NCI-H1436 (cell line): ENCODE results near the gene ARID1B.

Experiments
- DNase-seq: peaks from one replicate; lab custom pipeline; 2025; lab: John Stamatoyannopoulos, UW

Gene ARID1B

DNA sequence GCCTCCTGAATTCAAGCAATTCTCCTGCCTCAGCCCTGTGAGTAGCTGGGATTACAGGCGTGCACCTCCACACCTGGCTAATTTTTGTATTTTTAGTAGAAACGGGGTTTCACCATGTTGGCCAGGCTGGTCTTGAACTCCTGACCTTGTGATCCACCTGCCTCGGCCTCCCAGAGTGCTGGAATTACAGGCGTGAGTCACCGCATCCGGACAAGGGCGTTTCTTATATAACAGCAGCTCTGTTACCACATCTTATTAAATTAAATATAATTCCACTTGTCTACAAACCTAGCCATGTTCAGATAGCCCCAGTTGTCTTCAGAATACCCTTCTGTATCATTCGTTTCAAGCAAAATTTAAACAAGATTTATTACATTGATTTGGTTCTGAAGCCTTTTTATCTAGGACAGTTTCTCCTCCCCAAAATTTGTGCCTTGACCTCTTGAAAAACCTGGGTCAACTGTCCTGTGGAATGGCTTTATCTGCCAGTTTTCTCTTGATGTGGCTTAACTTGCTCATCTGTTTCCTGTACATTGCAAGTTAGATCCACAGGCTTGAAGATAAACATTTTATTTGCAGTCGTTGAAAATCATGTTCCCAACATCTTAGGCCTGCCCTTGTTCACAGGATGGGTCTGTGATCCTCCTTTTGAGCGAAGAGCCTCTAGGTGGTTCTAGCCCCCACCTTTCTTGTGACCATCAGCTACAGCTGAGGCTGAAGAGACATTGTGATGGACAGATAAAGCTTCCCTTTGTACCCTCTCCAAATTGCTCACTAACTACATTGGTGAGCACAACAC is 132.2 kb downstream of the ARID1B start:
- no peak for DNase-seq

DNA sequence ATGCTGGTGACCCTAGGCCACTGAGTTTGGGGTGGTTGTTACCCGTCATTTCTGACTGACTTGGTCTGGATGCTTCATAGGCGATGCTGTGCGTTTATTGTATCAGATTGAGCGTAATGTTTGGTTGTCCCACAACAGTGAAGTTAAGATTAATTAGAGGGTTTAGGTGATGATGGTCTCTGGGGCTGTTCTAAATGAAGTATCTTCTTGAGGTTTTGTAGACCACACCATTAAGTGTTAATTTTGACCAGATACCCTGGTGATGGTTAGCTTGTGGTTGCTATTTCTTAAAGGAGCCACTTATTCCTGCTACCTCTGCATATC is 132.8 kb downstream of the ARID1B start:
- no peak for DNase-seq

DNA sequence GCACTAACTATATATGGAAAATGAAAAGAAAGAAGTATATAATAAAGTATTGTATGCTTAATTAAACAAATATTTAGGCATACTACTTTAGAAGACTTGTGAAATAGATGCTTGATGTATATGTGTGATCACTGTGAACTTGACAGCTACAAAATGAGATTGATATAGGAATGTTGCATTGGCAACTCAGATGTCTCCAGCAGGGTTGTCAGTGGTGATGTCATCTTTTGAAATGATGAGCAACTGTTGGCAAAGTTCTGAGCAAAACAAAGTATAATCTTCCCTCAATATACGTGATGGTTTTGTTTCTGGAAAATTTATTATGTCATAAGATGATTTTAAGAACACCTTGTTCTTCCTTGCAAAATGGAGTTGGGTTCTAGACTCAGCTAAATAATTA is 133.8 kb downstream of the ARID1B start:
- DNase-seq: no peak

DNA sequence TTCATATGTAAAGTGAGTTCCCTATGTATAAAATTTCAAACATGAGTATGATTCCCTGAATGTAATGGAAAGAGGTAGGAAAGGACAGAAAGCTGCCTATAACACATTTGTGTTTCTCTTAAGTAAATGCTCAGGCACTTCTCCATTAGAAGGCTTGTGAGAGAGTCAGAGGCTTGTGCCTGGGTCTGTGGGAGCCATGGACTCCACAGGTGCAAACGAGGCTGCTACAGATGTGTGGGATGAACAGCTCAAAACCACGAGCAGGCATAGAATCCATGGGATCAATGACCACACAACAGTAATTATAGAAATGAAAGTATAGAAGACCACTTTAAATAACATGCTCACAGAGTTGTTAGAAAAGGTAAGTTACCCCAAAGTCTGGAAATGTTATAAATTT is 134.4 kb downstream of the ARID1B start:
- no peak for DNase-seq

DNA sequence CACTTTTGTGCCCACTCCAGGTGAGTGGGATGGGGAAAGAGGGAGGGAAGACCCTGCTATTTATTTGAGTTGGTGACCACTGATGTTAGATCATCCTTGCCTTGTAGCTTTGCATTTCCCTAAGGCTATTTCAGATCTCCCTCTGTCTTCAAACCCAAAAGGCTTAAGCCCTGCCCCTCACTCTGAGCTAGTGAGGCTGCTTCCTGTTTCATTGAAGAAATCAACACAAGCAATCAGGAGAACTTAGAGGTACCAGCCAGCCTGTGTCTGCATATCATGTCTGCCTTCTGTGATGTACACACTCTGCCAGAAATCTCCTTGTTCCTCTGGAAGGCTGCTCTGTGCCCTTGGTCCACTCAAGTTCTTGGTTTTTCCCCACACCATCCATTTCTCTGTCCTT is 135.3 kb downstream of the ARID1B start:
- no peak for DNase-seq

DNA sequence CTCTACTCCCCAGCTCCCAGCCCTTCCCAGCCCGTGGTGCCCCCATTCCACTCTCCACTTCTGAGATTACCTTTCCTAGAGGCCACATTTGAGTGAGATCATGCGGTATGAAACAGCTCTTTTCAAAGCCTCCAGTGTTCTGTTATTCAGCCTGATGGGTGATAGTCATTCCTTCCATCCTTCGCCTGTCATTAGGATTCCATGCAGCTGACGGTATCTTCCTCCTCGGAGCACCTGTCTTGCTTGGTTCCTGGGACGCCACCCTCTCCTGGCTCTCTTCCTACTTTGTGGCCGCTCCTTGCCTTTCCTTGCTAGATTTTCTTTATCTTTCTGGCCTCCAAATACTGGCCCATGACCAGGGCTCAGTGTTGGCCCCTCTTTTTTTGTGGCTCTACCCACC is 137.0 kb downstream of the ARID1B start:
- DNase-seq: no peak

DNA sequence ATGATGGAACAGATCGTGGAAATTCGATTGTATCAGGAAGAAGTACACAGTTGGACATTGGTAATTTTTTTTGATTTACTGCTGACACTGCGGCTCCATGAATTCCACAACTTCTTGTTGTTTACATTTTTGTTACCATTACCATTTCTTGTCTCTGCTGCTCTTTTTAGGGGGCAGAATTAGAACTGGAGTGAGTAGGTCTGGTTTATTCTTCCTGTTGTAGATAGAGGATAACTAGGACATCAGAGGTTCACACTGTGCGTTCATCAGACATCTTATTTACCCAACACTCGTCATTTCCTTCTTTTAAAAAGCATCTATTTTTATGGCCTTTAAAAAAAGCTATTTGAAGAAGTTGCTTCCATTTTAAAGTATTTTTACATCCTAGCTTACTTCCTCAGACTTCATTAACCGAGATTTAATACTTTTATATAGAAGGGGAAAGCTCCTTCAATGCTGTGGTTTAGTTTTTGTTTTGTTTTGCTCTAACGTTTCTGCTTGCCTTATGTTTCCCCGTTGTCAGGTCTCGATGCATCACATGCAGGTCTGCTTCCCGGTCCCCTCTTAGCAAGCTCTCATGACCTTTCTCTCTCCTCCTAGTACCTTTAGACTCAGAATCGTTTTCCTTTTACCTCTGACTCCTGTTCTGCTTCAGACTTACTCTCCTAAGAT is 139.1 kb downstream of the ARID1B start:
- no peak for DNase-seq

DNA sequence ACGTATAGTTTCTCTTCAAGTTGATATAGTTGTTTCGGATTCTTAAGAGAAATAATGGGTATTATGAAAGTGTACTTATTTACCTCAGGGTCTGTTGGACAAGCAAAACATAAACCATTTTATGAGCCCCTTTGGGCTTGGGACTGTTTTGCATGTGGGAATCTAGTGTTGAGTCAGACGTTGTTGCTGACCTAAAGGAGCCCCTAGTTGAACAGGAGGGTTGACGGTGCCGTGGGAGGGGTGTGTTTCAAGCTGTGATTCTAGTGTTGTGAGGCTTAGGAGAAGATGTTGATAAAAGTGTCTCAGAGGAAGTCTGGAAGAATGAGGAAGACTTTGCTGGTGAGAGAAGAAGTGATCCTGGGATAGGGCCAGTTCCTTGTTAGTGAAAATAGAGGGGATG is 140.0 kb downstream of the ARID1B start:
- no peak for DNase-seq

DNA sequence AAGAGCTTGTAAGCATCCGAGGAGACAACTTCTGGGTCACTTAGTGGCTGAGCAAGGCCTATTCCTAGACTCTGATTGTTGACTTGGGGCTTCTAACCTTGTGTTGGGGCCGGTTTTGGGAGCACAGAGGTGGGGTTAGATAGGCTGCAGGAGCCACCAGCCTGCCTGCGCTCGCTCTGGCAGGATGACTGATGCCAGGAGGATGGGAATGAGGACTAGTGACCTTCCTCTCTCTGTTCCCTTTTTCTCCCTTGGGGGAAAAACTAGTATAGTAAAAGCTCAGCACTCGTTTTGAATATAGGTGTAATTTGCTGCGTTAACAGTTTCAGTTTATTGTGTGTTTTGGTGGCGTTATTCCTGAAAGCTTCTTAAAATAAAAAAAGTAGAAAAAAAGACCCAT is 141.5 kb downstream of the ARID1B start:
- no peak for DNase-seq

DNA sequence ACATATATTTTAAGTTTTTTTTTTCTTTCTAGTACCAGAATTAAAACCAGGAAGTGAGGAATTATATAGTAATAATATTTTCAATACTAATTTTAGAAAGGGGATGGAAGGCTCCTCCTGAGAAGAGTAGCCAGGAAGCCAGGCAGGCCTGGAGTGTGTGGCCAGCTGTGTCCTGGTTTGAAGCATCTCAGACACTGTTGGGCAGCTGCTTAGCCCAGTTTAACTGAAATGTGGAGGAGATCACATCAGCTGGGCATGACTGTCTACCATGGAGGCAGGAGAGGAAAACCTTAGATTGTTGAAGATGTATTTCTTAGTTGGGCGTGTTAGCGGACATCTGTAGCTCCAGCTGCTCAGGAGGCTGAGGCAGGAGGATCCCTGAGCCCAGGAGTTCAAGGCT is 142.2 kb downstream of the ARID1B start:
- no peak for DNase-seq

DNA sequence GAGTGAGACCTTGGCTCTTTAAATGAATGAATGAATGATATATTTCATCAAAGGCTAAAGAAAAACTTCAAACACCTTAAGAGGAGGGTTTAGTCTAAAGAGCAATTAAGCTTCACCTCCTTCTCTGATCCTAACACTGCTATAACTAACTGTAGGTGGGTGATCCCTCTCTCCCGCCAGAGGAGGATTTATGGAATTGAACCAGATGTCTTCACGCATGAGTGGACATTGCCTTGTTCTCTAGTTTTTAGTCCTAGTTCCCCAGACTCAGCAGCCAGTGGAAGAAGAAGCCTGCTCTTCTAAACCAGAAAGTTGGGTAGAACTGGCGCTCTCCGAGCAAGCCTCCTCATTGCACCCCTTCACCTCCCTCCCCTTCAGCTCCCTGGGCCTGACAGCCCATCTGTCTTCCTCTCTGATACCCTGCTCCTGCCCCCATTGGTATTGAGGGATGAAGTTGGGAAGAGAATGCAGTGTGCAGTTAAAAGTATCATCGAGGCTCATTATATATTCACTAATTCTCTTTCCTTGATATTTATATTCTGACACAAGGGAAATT is 142.7 kb downstream of the ARID1B start:
- no peak for DNase-seq

DNA sequence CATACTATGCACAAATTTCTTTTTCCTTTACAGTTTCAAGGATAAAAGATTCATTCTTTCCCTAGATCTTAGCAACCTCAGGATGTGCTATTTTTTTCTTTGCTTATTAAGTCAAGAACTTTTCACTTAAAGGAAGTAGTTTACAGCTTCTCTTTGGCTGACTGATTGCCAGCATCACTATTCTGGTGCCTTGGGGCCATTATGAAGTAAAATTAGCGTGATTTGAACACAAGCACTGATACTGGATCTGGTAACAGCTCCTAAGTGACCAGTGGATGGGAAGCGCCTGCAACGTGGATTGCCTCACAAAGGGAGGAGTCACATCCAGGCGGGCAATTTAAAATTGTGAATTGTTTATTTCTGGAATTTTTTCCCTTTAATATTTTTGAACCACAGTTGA is 147.1 kb downstream of the ARID1B start:
- DNase-seq: no peak

DNA sequence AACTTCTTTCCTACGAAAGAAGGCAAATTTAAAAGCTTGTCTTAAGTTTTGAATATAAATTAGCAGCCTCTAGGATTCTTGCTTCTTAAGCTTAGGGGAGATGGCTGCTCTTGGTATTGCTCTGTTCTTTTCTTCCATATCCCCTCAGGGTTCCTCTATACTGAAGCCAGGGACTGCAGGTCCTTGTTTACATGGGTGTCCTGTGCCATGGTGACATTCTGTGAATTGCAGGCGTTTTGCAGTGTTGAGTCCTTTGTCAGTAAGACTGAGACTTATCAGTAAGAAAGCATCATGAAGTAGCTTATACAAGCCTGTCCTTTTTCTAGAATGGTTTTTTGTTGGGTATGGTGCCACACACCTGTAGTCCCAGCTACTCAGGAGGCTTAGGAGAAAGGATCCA is 147.8 kb downstream of the ARID1B start:
- DNase-seq: no peak

DNA sequence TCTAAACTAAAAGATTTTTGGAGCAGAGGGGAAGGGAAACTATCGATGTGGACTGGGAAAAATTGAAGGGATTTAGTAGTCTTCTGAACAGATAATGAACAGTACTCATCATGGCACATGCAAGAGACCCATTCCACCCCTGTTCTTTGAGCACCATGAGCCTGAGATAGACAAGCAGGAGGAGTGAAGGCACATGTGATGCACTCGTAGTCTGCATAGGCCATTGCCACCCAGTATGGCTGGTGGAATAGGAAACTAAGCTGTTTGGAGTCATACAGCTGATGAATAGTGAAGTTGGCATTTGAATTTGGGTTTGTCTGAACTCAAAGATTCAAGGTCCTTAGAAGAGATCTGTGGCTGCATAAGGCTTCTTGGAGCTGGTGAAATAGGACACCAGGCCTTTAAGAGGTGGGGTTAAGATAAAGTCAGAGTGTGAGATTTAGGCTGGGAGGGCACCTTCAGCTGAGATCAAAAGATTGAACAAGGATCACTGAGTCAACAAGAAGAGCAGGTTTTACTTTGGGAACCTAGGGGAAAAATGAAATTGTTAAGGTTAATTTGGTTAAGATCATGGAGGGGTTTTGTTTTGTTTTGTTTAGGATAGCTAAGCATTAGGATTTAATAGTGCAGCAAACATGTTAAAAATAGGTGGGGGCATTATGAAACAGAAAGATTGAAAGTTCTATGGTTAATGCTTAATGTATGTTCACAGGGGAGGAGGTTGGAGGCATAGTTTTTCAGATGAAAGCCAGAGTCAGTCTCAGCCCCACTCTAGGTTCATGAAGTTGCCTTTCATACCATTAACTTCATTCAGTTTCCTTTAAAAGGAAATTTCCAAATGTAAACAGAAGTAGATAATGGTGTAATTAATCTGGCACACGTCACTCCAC is 148.8 kb downstream of the ARID1B start:
- no peak for DNase-seq

DNA sequence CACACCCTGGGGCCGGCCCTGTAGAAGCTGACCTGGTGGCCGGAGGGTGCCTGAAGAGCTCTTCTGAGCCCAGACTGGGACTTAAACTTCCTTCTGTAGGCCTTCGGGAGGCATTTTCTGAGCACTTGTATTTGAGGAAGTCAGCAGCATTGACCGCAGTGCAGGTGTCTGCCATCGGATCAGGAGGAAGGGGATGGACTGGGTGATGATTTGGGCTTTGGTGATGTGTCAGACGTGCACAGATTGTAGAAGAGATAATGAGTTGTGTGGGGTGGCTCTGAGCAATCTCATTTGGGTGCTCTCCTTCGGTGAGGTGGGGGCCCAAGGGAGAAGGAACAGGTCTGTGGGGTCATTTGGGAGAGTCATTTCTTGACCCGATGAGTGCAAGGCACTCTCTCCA is 150.9 kb downstream of the ARID1B start:
- no peak for DNase-seq

DNA sequence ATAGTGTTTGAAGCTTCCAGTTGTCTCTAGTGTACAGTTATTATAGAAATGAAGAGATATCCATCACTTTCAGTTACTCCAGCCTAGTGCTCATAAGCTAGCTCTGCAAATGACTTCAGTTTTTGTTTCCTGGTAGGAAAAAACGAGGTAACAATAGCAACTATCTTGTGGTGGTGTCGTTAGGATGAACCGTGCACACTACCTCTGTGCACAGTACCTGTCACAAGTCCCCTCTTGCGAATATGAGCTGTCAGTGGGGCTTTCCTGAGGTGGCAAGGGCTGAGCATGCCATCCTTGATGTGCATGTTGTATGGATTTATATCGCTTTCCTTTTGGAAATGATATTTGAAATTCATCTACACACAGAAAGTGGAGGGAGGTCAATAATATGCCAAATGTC is 151.8 kb downstream of the ARID1B start:
- no peak for DNase-seq

DNA sequence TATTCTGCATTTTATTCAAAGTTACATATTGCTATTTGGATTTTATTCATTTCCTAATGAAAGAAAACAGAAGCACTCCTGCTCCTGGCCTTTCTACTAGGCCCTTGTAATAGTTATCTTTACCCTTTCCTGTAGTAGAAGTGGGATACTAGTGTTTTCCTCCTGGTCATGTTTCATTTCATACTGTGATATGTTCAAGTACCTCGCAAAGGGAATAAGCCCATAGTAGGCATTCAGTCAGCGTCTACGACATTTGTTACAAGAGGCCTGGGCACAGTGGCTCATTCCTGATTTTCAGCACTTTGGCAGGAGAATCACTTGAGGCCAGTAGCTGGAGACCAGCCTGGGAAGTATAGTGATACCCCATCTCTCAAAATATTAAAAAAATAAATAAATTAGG is 154.1 kb downstream of the ARID1B start:
- no peak for DNase-seq

DNA sequence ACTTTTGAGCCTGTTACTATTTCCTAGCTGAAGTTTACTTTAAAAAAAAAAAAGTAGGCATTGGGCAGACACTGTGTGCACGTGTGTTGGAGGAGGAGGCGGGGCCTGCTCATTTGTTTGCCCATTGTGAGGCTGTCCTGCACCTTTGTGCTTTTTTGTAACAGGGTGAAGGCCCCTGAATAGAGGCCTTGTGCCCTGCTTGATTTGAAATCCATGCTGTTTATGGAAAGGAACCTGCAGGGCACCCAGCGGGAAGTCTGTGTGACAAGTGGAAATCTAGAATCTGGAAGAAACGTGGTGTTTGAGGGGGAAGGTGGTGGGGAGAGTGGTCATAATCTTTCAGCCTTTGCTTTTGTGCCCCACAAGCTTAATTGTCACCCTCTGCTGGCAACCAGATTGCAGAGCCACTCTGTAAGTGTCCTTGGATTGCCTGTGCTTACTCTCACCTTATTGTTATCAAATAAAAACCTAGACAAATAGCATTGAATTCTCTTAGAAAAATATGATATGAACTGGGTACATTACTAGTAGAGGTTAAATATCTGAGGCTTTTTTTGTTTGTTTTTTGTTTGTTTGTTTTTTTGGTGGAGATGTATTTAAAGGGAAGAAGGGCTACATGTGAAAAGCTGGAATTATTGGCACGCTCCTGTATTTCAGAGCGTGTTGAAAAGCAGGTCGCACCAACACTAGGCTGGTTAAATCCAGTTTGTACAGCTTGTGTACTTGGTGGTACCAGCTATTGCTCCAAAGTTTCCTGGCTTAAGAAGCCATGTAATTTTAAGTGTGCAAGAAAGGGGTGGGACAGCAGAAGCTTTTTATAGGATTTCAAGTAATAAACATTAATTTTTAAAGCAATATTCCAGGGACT is 156.3 kb downstream of the ARID1B start:
- peak; percentile 31 for DNase-seq

DNA sequence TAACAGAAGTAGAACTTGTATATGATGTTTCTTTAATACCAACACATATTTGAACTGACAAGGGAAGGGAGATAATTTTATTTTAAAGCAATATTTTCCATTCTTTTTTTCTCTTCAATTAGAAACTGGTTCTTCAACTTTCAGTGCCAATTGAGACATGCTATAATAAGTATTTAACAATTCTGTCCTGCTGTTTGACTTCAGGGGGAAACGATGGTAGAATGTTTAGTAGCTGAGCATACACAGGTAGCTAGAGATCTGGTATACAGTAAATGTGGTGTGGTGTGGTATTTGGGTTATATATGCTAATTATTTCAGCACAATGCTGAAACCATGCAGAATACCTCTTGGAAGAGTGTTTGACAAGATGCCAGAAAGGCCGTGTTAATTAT is 156.9 kb downstream of the ARID1B start:
- DNase-seq: no peak

DNA sequence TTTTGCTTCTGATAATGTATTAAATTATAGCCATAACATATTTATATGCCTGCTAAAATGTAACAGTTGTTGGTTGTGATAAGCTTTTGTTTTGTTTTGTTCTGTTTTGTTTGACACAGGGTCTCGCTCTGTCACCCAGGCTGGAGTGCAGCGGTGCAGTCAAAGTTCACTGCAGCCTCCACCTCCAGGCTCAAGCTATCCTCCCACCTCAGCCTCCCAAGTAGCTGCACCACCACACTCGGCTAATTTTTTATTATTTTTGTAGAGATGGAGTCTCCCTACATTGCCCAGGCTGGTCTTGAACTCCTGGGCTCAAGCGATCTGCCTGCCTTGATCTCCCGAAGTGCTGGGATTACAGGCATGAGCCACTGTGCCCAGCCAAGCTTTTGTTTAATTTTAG is 157.8 kb downstream of the ARID1B start:
- DNase-seq: no peak

DNA sequence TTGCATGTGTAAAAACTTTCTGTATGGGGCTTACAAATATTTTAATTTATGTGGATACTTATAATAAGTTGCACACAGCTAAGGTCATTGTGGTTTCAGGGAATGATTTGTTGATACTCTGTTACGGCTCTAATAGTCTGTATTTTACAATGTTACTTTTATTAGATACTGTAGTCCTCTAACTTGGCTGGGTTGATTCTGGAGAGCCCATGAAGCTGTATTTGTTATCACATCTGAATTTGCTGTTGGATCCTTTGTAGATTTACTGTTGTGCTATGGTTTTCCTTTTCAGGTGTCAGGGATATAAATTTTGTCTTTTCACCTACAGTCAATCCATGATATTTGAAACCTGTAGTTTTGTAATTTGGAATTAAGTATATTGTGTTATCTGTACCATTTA is 161.0 kb downstream of the ARID1B start:
- no peak for DNase-seq

DNA sequence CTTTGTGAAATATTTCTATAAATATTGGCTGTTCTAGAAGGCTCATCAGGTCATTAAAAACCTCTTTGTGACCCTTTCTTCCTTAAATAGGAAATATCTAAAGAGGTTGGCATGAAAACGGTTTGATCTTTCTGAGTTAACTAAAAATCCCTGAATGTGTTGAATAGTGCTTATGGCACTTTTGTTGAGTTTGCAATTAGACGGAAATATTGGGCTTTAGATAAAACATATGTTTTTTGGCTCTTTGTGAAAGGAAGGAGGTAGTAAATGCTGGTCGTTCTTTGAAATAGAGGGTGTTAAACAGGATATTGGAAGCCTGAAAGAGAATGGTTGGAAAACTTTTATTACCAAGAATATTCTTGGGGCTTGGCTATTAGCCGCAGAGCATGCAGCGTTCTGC is 163.0 kb downstream of the ARID1B start:
- no peak for DNase-seq
